B cell (primary cell): ENCODE measurements around the gene C22orf31.

ENCODE experiments used
- CTCF ChIP-seq: fragments of 200-600 bp; IDR thresholded peaks from one replicate; pipeline ENCODE4 v1.8.0; 2022; ENCODE audit warnings: antibody characterized with exemption, mild to moderate bottlenecking
- EZH2 ChIP-seq: IDR thresholded peaks from 2 replicates; pipeline ENCODE4 v1.6.1; 2012; ENCODE audit warnings: borderline replicate concordance, low read depth, mild to moderate bottlenecking, moderate library complexity, low read length; ENCODE audit not compliant: insufficient read depth, poor library complexity, severe bottlenecking

GRCh38 chr22:29060251-29060869 is 1.3 kb downstream of the C22orf31 start:
- TF ChIP-seq CTCF = no peak
- TF ChIP-seq EZH2 = no peak
